H1 (cell line): ENCODE results near the gene URM1. TPM values are rescaled to one million over a fixed set of nuclear protein-coding genes. Genes with fewer than 3 reads are reported as not detected.
A peak's percentile ranks its signal among the peaks of the same experiment; 100 is the strongest.

Experiments used
- CTCF ChIA-PET: fragments of 300-600 bp; sonication (Branson Sonifier 250); formaldehyde crosslinking; loops from one replicate; lab custom pipeline; 2021; ENCODE audit not compliant: partially characterized antibody; lab: Charles Lee
- POLR2A ChIA-PET: fragments of 300-600 bp; sonication (Branson Sonifier 250); formaldehyde crosslinking; loops from one replicate; lab custom pipeline; 2021; ENCODE audit warnings: inconsistent platforms; ENCODE audit not compliant: partially characterized antibody; lab: Charles Lee
- DNase-seq, 2 experiments: peaks; one replicate each; pipeline versions ENCODE4 v3.0.0 to v3.0.0-alpha.2; 2010 to 2022; ENCODE audit warnings: low spot score in 2 of 2, low read depth in 1 of 2, mixed read lengths in 1 of 2
- FAIRE-seq: peaks from 2 replicates; lab custom pipeline; 2011; peaks lifted over from hg19 to GRCh38; lab: Jason Lieb, UNC
- H2AFZ ChIP-seq: 2 replicates; pipeline ENCODE4 v1.8.1; 2012; ENCODE audit warnings: low read length, inconsistent platforms
- H2AK5ac ChIP-seq: 2 replicates; pipeline ENCODE4 v1.6.1; 2013; ENCODE audit warnings: low read depth, low read length
- H2BK120ac ChIP-seq: replicated peaks from 2 replicates; pipeline ENCODE3; 2013; ENCODE audit warnings: low read depth, low read length, inconsistent platforms
- H2BK12ac ChIP-seq: 2 replicates; pipeline ENCODE4 v1.6.1; 2013; ENCODE audit warnings: low read depth, low read length
- H2BK15ac ChIP-seq: 2 replicates; pipeline ENCODE4 v1.6.1; 2013; ENCODE audit warnings: low read length
- H2BK20ac ChIP-seq: 2 replicates; pipeline ENCODE4 v1.6.1; 2013; ENCODE audit warnings: low read length
- H2BK5ac ChIP-seq: 2 replicates; pipeline ENCODE4 v1.6.1; 2013; ENCODE audit warnings: low read depth, low read length
- H3K14ac ChIP-seq: 2 replicates; pipeline ENCODE4 v1.6.1; 2013; ENCODE audit warnings: inconsistent platforms; ENCODE audit not compliant: insufficient read length
- H3K18ac ChIP-seq: 2 replicates; pipeline ENCODE4 v1.6.1; 2013; ENCODE audit warnings: low read length; ENCODE audit errors: extremely low read depth
- H3K23ac ChIP-seq: 2 replicates; pipeline ENCODE4 v1.6.1; 2013; ENCODE audit warnings: inconsistent platforms; ENCODE audit not compliant: insufficient read length
- H3K23me2 ChIP-seq: 2 replicates; pipeline ENCODE4 v1.6.1; 2013; ENCODE audit warnings: low read depth, low read length
- H3K27ac ChIP-seq: 2 replicates; pipeline ENCODE4 v1.6.1; 2011; ENCODE audit warnings: low read depth, low read length, inconsistent platforms
- H3K27me3 ChIP-seq, 4 experiments: replicated peaks in 1 of 4; 1 replicate in 1 of 4; 2 replicates in 3 of 4; pipeline versions ENCODE4 v1.6.1 to v1.8.1; 2011 to 2013; ENCODE audit warnings: low read length in 3 of 4, mild to moderate bottlenecking in 3 of 4, inconsistent platforms in 2 of 4, mixed read lengths in 2 of 4, moderate library complexity in 1 of 4; ENCODE audit not compliant: control insufficient read depth in 3 of 4, insufficient read depth in 3 of 4; ENCODE audit errors: extremely low read depth in 1 of 4
- H3K36me3 ChIP-seq, 4 experiments: 2 replicates each; pipeline versions ENCODE4 v1.6.1 to v1.8.1; 2011 to 2013; ENCODE audit warnings: mild to moderate bottlenecking in 4 of 4, low read length in 3 of 4, moderate library complexity in 2 of 4, control low read depth in 1 of 4, inconsistent platforms in 1 of 4; ENCODE audit not compliant: insufficient read depth in 4 of 4, control insufficient read depth in 2 of 4
- H3K4ac ChIP-seq: replicated peaks from 2 replicates; pipeline ENCODE3; 2013; ENCODE audit warnings: low read length, low read depth, mixed read lengths, inconsistent platforms; ENCODE audit not compliant: insufficient read length
- H3K4me1 ChIP-seq, 4 experiments: replicated peaks in 1 of 4; 1 replicate in 1 of 4; 2 replicates in 3 of 4; pipeline versions ENCODE4 v1.6.1 to v1.8.1; 2011 to 2013; ENCODE audit warnings: low read length in 3 of 4, inconsistent platforms in 2 of 4, mixed read lengths in 1 of 4; ENCODE audit not compliant: insufficient read depth in 4 of 4, control insufficient read depth in 3 of 4
- H3K4me2 ChIP-seq, 2 experiments: 2 replicates each; pipeline versions ENCODE4 v1.6.1 to v1.8.1; 2011 to 2013; ENCODE audit warnings: low read depth in 2 of 2, low read length in 2 of 2, control low read depth in 1 of 2, inconsistent platforms in 1 of 2, mild to moderate bottlenecking in 1 of 2; ENCODE audit not compliant: insufficient read depth in 1 of 2
- H3K4me3 ChIP-seq, 4 experiments: fragments of 200-600, 300-600 bp in 1 of 4; sonication (generic), shearing (Covaris generic), sonication (Bioruptor Twin) in 1 of 4; 2 replicates each; pipeline versions ENCODE4 v1.5.1 to v1.8.1; 2011 to 2016; ENCODE audit warnings: low read length in 4 of 4, low read depth in 3 of 4, control low read depth in 2 of 4, inconsistent platforms in 2 of 4, mild to moderate bottlenecking in 2 of 4, mixed read lengths in 1 of 4, moderate library complexity in 1 of 4; ENCODE audit not compliant: insufficient read depth in 2 of 4; ENCODE audit errors: extremely low read depth in 1 of 4
- H3K56ac ChIP-seq: replicated peaks from 2 replicates; pipeline ENCODE3; 2013; ENCODE audit warnings: low read depth, mild to moderate bottlenecking, mixed read lengths, low read length, inconsistent platforms; ENCODE audit not compliant: insufficient read length
- H3K79me1 ChIP-seq: 2 replicates; pipeline ENCODE4 v1.6.1; 2013; ENCODE audit warnings: low read depth, low read length, control low read depth
- H3K79me2 ChIP-seq, 2 experiments: 2 replicates each; pipeline versions ENCODE4 v1.6.1 to v1.8.1; 2012 to 2013; ENCODE audit warnings: low read length in 2 of 2, mild to moderate bottlenecking in 2 of 2, inconsistent platforms in 1 of 2; ENCODE audit not compliant: insufficient read depth in 2 of 2, control insufficient read depth in 1 of 2
- H3K9ac ChIP-seq, 4 experiments: replicated peaks in 1 of 4; 1 replicate in 1 of 4; 2 replicates in 3 of 4; pipeline versions ENCODE4 v1.6.1 to v1.8.1; 2011 to 2013; ENCODE audit warnings: low read depth in 3 of 4, low read length in 3 of 4, control low read depth in 2 of 4, mild to moderate bottlenecking in 2 of 4, moderate library complexity in 2 of 4, inconsistent platforms in 1 of 4; ENCODE audit errors: extremely low read depth in 1 of 4
- H3K9me3 ChIP-seq, 2 experiments: 2 replicates each; pipeline versions ENCODE4 v1.6.1 to v1.8.1; 2012 to 2013; ENCODE audit warnings: mild to moderate bottlenecking in 2 of 2, moderate library complexity in 2 of 2, control low read depth in 1 of 2, inconsistent platforms in 1 of 2, low read depth in 1 of 2, low read length in 1 of 2, mixed read lengths in 1 of 2; ENCODE audit not compliant: insufficient read depth in 2 of 2
- H4K20me1 ChIP-seq, 2 experiments: replicated peaks in 1 of 2; 2 replicates each; pipeline versions ENCODE3 to v1.8.1; 2011 to 2013; ENCODE audit warnings: inconsistent platforms in 2 of 2, low read length in 2 of 2, mild to moderate bottlenecking in 1 of 2; ENCODE audit not compliant: insufficient read depth in 2 of 2, control insufficient read depth in 1 of 2
- H4K5ac ChIP-seq: 2 replicates; pipeline ENCODE4 v1.6.1; 2013; ENCODE audit warnings: low read length, low read depth, mixed read lengths, inconsistent platforms; ENCODE audit not compliant: insufficient read length
- H4K8ac ChIP-seq: 2 replicates; pipeline ENCODE4 v1.8.0; 2013; ENCODE audit warnings: mild to moderate bottlenecking, moderate library complexity, low read length, inconsistent platforms; ENCODE audit not compliant: insufficient read depth; ENCODE audit errors: extremely low read depth
- H4K91ac ChIP-seq: replicated peaks from 2 replicates; pipeline ENCODE3; 2013; ENCODE audit warnings: low read length, mixed read lengths, inconsistent platforms; ENCODE audit not compliant: insufficient read length
- GABPA ChIP-seq: IDR thresholded peaks from 2 replicates; pipeline ENCODE4 v1.6.1; 2011; ENCODE audit warnings: mild to moderate bottlenecking, low read length, moderate library complexity, borderline replicate concordance; ENCODE audit not compliant: insufficient read depth
- RAD21 ChIP-seq, 2 experiments: IDR thresholded peaks in 1 of 2; conservative IDR thresholded peaks in 1 of 2; 2 replicates each; pipeline ENCODE4 v1.6.1; 2011; ENCODE audit warnings: low read depth in 2 of 2, low read length in 2 of 2, improper control_type of control experiment in 1 of 2, inconsistent platforms in 1 of 2, mild to moderate bottlenecking in 1 of 2, moderate library complexity in 1 of 2
- WGBS, 2 experiments: shearing (Covaris generic) in 1 of 2; methylation state at CpG; one replicate each; pipeline versions ENCODE4 v1.1.6 to v1.1.7; 2013 to 2015; ENCODE audit warnings: low lambda C conversion rate in 2 of 2, mixed read lengths in 2 of 2, inconsistent platforms in 1 of 2, low coverage in 1 of 2, missing lambda C conversion rate in 1 of 2; ENCODE audit not compliant: insufficient replicate concordance in 2 of 2, insufficient coverage in 1 of 2, insufficient read length in 1 of 2; ENCODE audit errors: extremely low coverage in 1 of 2, missing lambda C conversion rate in 1 of 2; 5-methylcytosine and 5-hydroxymethylcytosine counted together
- polyA plus RNA-seq, 7 experiments: library from polyadenylated mRNA; depleted of rRNA in 3 of 7; stranded (reverse) in 5 of 7; unstranded in 2 of 7; fragments of >200 nt in 5 of 7; fragments of 200-250 nt in 2 of 7; gene quantifications; 1 replicate in 5 of 7; 2 replicates in 1 of 7; 4 replicates in 1 of 7; pipeline versions ENCODE4 v1.2.1 to v1.2.3, GENCODE V29; 2011 to 2013; ENCODE audit warnings: missing spikeins in 2 of 7, mixed read lengths in 2 of 7
- total RNA-seq: library from RNA; stranded (reverse); fragmentation: NEBNext Ultra II Directional; extraction: Animal tissue kit (Norgen Biotek cat#: 25700); gene quantifications from 2 replicates; pipeline ENCODE4 v1.2.1, GENCODE V29; 2021
- TF ChIP-seq, protein P1 (sequence below): IDR thresholded peaks from 2 replicates; pipeline ENCODE4 v1.6.1; 2011; ENCODE audit warnings: low read depth, mild to moderate bottlenecking, low read length; ENCODE audit not compliant: insufficient read depth

The URM1 gene
- total and polyA plus RNA-seq, 2 of the 8 experiments (the other 6 are each of a cell fraction or from before 2014, with no cell fraction given), result 58.3 to 62.3 TPM

- ChIA-PET POLR2A (interaction anchor here (0.6 to 2.8 kb wide), 9 partner anchors 21 to 292 kb away, joined by 3 to 8 read pairs (median 3); partner anchors contain the start of genes GOLGA2, SPTAN1 and SWI5), CTCF (interaction anchor here (0.7 to 5.9 kb wide), 28 partner anchors 9 to 1297 kb away, joined by 3 to 40 read pairs (median 4); partner anchors contain the start of gene GLE1)
- Histone ChIP-seq H2BK20ac (no peak overlapping the region), H3K9me3 (no peaks in the 10 kb centered on the region), H3K23ac (no peak overlapping the region), H3K18ac (no peak overlapping the region), H2BK15ac (no peak overlapping the region), H3K4me1 (peaks cover 6 to 18% (median 8%) of the 10 kb centered on the region in 4 experiments; a peak in 6 of 7 replicates), H3K14ac (no peak overlapping the region), H2AFZ (no peak overlapping the region; the same call in 1 of the 2 replicates), H3K23me2 (peaks cover 6% of the 10 kb centered on the region; the same call in 1 of the 2 replicates), H3K36me3 (no peaks in the 10 kb centered on the region), H4K20me1 (no peaks in the 10 kb centered on the region), H3K9ac (no peak overlapping the region), H3K79me2 (no peaks in the 10 kb centered on the region), H3K27ac (no peak overlapping the region), H3K56ac (no peak overlapping the region), H3K27me3 (peaks cover 5 to 48% (median 34%) of the 10 kb centered on the region in 4 experiments; a peak in 6 of 7 replicates), H2BK120ac (no peak overlapping the region), H2AK5ac (no peak overlapping the region), H4K91ac (no peak overlapping the region), H2BK12ac (no peak overlapping the region), H3K4me2 (peak overlapping the region; percentile 63 to 68), H3K4me3 (peak overlapping the region; percentile 47 to 89 (median 60)), H3K79me1 (no peaks in the 10 kb centered on the region), H4K5ac (no peak overlapping the region), H2BK5ac (no peak overlapping the region), H4K8ac (peak overlapping the region; percentile 77), H3K4ac (no peak overlapping the region)
- FAIRE-seq (no peak), DNase-seq (peak in 1 of 2 experiments; percentile 83)
- WGBS, 2 experiments, result 9% methylated on average over 51 of the region's 59 CpGs; no CpG with 5 or more reads in 1 of the 2 experiments
- TF ChIP-seq, protein P1, sequence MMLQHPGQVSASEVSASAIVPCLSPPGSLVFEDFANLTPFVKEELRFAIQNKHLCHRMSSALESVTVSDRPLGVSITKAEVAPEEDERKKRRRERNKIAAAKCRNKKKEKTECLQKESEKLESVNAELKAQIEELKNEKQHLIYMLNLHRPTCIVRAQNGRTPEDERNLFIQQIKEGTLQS, result no peak
- TF ChIP-seq RAD21 (IDR thresholded peaks at IDR 0.05 in 1 of 2, conservative IDR thresholded peaks at IDR 0.05 in 1 of 2; ENCODE audit: low read depth in 2 of 2, low read length in 2 of 2) (peak; percentile 20 to 40; a peak in 3 of 4 replicates), GABPA (peak; percentile 61; the same call in 1 of the 2 replicates)
Observed at GRCh38 chr9:128420060-128420650, 49.0 kb downstream of the URM1 start.
